GM18507 (cell line): ENCODE results near the gene ARPC2.

Experiments used
- DNase-seq: peaks from one replicate; pipeline ENCODE4 v3.0.0; 2011; ENCODE audit warnings: low read depth; ENCODE audit not compliant: insufficient read length; ENCODE audit errors: extremely low spot score
- FAIRE-seq: peaks from 2 replicates; lab custom pipeline; 2011; peaks lifted over from hg19 to GRCh38; lab: Jason Lieb, UNC

ARPC2 gene

GRCh38 chr2:218214116-218214515 is 2.9 kb upstream of the ARPC2 start:
- no peak for DNase-seq
- FAIRE-seq, result no peak

- DNase-seq (no peak), FAIRE-seq (no peak)
These were observed 684 bp upstream of the ARPC2 start for GRCh38 chr2:218216336-218216673.

GRCh38 chr2:218217360-218218267 is 625 bp downstream of the ARPC2 start:
- FAIRE-seq (peak; percentile 71), DNase-seq (peak; percentile 35)

- FAIRE-seq (peak; percentile 86), DNase-seq (no peak)
These were observed 1.5 kb downstream of the ARPC2 start for GRCh38 chr2:218218268-218219185.

- FAIRE-seq (no peak), DNase-seq (no peak)
These were observed 2.9 kb downstream of the ARPC2 start for GRCh38 chr2:218219934-218220333.

GRCh38 chr2:218221000-218221399 is 4.0 kb downstream of the ARPC2 start:
- no peak for FAIRE-seq
- DNase-seq, result no peak

GRCh38 chr2:218223046-218223445 is 6.1 kb downstream of the ARPC2 start:
- no peak for DNase-seq

GRCh38 chr2:218224186-218224585 is 7.2 kb downstream of the ARPC2 start:
- no peak for FAIRE-seq
- no peak for DNase-seq

More at GRCh38 chr2:218223046-218223445, 6.1 kb downstream of the ARPC2 start:
- FAIRE-seq, result peak; percentile 5

- FAIRE-seq, result no peak
- DNase-seq, result no peak
These were observed 9.9 kb downstream of the ARPC2 start for GRCh38 chr2:218226903-218227302.

- FAIRE-seq, result no peak
- DNase-seq, result no peak
These were observed 11.5 kb downstream of the ARPC2 start for GRCh38 chr2:218228366-218229090.

GRCh38 chr2:218229239-218229638 is 12.2 kb downstream of the ARPC2 start:
- peak; percentile 37 for DNase-seq
- peak; percentile 92 for FAIRE-seq

GRCh38 chr2:218229851-218230250 is 12.9 kb downstream of the ARPC2 start:
- FAIRE-seq, result no peak
- DNase-seq, result no peak

- peak; percentile 89 for FAIRE-seq
These were observed 13.9 kb downstream of the ARPC2 start for GRCh38 chr2:218230882-218231281.

GRCh38 chr2:218233543-218233942 is 16.6 kb downstream of the ARPC2 start:
- no peak for DNase-seq
- no peak for FAIRE-seq

More at GRCh38 chr2:218230882-218231281, 13.9 kb downstream of the ARPC2 start:
- DNase-seq, result no peak

- DNase-seq (no peak), FAIRE-seq (no peak)
These were observed 17.5 kb downstream of the ARPC2 start for GRCh38 chr2:218234521-218234920.

GRCh38 chr2:218235017-218235416 is 18.0 kb downstream of the ARPC2 start:
- no peak for DNase-seq
- FAIRE-seq, result no peak

GRCh38 chr2:218236829-218237228 is 19.8 kb downstream of the ARPC2 start:
- DNase-seq (no peak), FAIRE-seq (no peak)

- FAIRE-seq, result no peak
These were observed 21.9 kb downstream of the ARPC2 start for GRCh38 chr2:218238887-218239286.

GRCh38 chr2:218244204-218244603 is 27.2 kb downstream of the ARPC2 start:
- FAIRE-seq (no peak), DNase-seq (no peak)

More at GRCh38 chr2:218238887-218239286, 21.9 kb downstream of the ARPC2 start:
- DNase-seq, result no peak

GRCh38 chr2:218244665-218245064 is 27.7 kb downstream of the ARPC2 start:
- FAIRE-seq, result no peak
- no peak for DNase-seq
